PFSK-1 (cell line): Measurements from ENCODE around the gene SLC39A11.

Experiments used
- FOXP2 ChIP-seq: optimal IDR thresholded peaks from 2 replicates; pipeline ENCODE3; 2011; ENCODE audit warnings: borderline replicate concordance, control low read depth, inconsistent platforms; ENCODE audit not compliant: insufficient read depth; ENCODE audit errors: extremely low read length, extremely low read depth
- POLR2AphosphoS5 ChIP-seq: IDR thresholded peaks from 2 replicates; pipeline ENCODE4 v1.6.1; 2012; ENCODE audit warnings: low read depth, mild to moderate bottlenecking, control low read depth, low read length, moderate library complexity
- REST ChIP-seq, 2 experiments: IDR thresholded peaks; 2 replicates each; pipeline versions ENCODE4 v1.6.1 to v1.8.0; 2011 to 2012; ENCODE audit warnings: low read depth in 2 of 2, low read length in 2 of 2, control low read depth in 1 of 2, inconsistent platforms in 1 of 2, mild to moderate bottlenecking in 1 of 2, moderate library complexity in 1 of 2; ENCODE audit not compliant: insufficient read depth in 1 of 2

GRCh38 chr17:72837335-72837734 is 255.2 kb downstream of the SLC39A11 start:
- TF ChIP-seq POLR2AphosphoS5, result no peak
- TF ChIP-seq REST (IDR thresholded peaks at IDR 0.05; ENCODE audit: insufficient read depth in 1 of 2, low read depth in 2 of 2, low read length in 2 of 2), result no peak
- TF ChIP-seq FOXP2, result no peak
